ENCODE data around the gene ZGLP1.
A peak's percentile ranks its signal among the peaks of the same experiment; 100 is the strongest.
"Not testable (repeated sequence)": the region's sequence is repeated elsewhere in the genome, so short reads cannot be mapped to it uniquely, and the experiment has no call there.

ZGLP1 gene

GRCh38 chr19:10309423-10309822 is at the start of gene ZGLP1:
Gene ZGLP1, minus strand, starts transcription at chr19:10309815.
- H3K36me3 ChIP-seq (ENCODE audit: control insufficient read depth, insufficient read depth, low read length), result peaks cover 2% of the 10 kb centered on the region
- H3K27me3 ChIP-seq (ENCODE audit: control insufficient read depth, insufficient read depth, low read length), result no peaks in the 10 kb centered on the region
- no peak within 1 kb of the TSS for H3K27ac ChIP-seq (ENCODE audit: low read depth, low read length)
- H3K4me1 ChIP-seq (ENCODE audit: control insufficient read depth, insufficient read depth, low read length), result no peaks in the 10 kb centered on the region
- H3K4me3 ChIP-seq (ENCODE audit: low read length), result no peak within 1 kb of the TSS
- H3K9ac ChIP-seq (ENCODE audit: low read length), result no peak within 1 kb of the TSS

GRCh38 chr19:10356431-10356830 is 46.8 kb upstream of the ZGLP1 start:
- Histone ChIP-seq H3K27me3 (ENCODE audit: control insufficient read depth, insufficient read depth, low read length) (no peaks in the 10 kb centered on the region), H3K9ac (ENCODE audit: low read length) (no peak overlapping the region), H3K4me1 (ENCODE audit: control insufficient read depth, insufficient read depth, low read length) (no peaks in the 10 kb centered on the region), H3K27ac (ENCODE audit: low read depth, low read length) (no peak overlapping the region), H3K4me3 (ENCODE audit: low read length) (no peak overlapping the region), H3K36me3 (ENCODE audit: control insufficient read depth, insufficient read depth, low read length) (peaks cover 28% of the 10 kb centered on the region)

- Histone ChIP-seq H3K36me3 (ENCODE audit: control insufficient read depth, insufficient read depth, low read length) (peaks cover 23% of the 10 kb centered on the region), H3K4me3 (ENCODE audit: low read length) (no peak overlapping the region), H3K9ac (ENCODE audit: low read length) (no peak overlapping the region), H3K27me3 (ENCODE audit: control insufficient read depth, insufficient read depth, low read length) (no peaks in the 10 kb centered on the region), H3K4me1 (ENCODE audit: control insufficient read depth, insufficient read depth, low read length) (no peaks in the 10 kb centered on the region), H3K27ac (ENCODE audit: low read depth, low read length) (no peak overlapping the region)
Measured at GRCh38 chr19:10353793-10354391, 44.3 kb upstream of the ZGLP1 start.

GRCh38 chr19:10352764-10353671 is 43.4 kb upstream of the ZGLP1 start:
- Histone ChIP-seq H3K4me1 (ENCODE audit: control insufficient read depth, insufficient read depth, low read length) (no peaks in the 10 kb centered on the region), H3K4me3 (ENCODE audit: low read length) (no peak overlapping the region), H3K27me3 (ENCODE audit: control insufficient read depth, insufficient read depth, low read length) (no peaks in the 10 kb centered on the region), H3K9ac (ENCODE audit: low read length) (no peak overlapping the region), H3K27ac (ENCODE audit: low read depth, low read length) (no peak overlapping the region), H3K36me3 (ENCODE audit: control insufficient read depth, insufficient read depth, low read length) (peaks cover 23% of the 10 kb centered on the region)

- Histone ChIP-seq H3K9ac (ENCODE audit: low read length) (no peak overlapping the region), H3K4me1 (ENCODE audit: control insufficient read depth, insufficient read depth, low read length) (no peaks in the 10 kb centered on the region), H3K27ac (ENCODE audit: low read depth, low read length) (no peak overlapping the region), H3K36me3 (ENCODE audit: control insufficient read depth, insufficient read depth, low read length) (peaks cover 4% of the 10 kb centered on the region), H3K27me3 (ENCODE audit: control insufficient read depth, insufficient read depth, low read length) (no peaks in the 10 kb centered on the region), H3K4me3 (ENCODE audit: low read length) (no peak overlapping the region)
Measured at GRCh38 chr19:10346509-10346908, 36.9 kb upstream of the ZGLP1 start.

- Histone ChIP-seq H3K9ac (ENCODE audit: low read length) (no peak overlapping the region), H3K36me3 (ENCODE audit: control insufficient read depth, insufficient read depth, low read length) (no peaks in the 10 kb centered on the region), H3K27me3 (ENCODE audit: control insufficient read depth, insufficient read depth, low read length) (no peaks in the 10 kb centered on the region), H3K4me3 (ENCODE audit: low read length) (no peak overlapping the region), H3K4me1 (ENCODE audit: control insufficient read depth, insufficient read depth, low read length) (no peaks in the 10 kb centered on the region), H3K27ac (ENCODE audit: low read depth, low read length) (no peak overlapping the region)
Measured at GRCh38 chr19:10344780-10345179, 35.2 kb upstream of the ZGLP1 start.

- H3K27ac ChIP-seq (ENCODE audit: low read depth, low read length), result no peak overlapping the region
- H3K9ac ChIP-seq (ENCODE audit: low read length), result no peak overlapping the region
- no peaks in the 10 kb centered on the region for H3K36me3 ChIP-seq (ENCODE audit: control insufficient read depth, insufficient read depth, low read length)
- no peaks in the 10 kb centered on the region for H3K4me1 ChIP-seq (ENCODE audit: control insufficient read depth, insufficient read depth, low read length)
- no peak overlapping the region for H3K4me3 ChIP-seq (ENCODE audit: low read length)
- H3K27me3 ChIP-seq (ENCODE audit: control insufficient read depth, insufficient read depth, low read length), result no peaks in the 10 kb centered on the region
Measured at GRCh38 chr19:10343495-10343894, 33.9 kb upstream of the ZGLP1 start.

- H3K27me3 ChIP-seq (ENCODE audit: control insufficient read depth, insufficient read depth, low read length), result no peaks in the 10 kb centered on the region
- H3K36me3 ChIP-seq (ENCODE audit: control insufficient read depth, insufficient read depth, low read length), result no peaks in the 10 kb centered on the region
- H3K4me3 ChIP-seq (ENCODE audit: low read length), result no peak overlapping the region
- H3K9ac ChIP-seq (ENCODE audit: low read length), result no peak overlapping the region
- H3K4me1 ChIP-seq (ENCODE audit: control insufficient read depth, insufficient read depth, low read length), result no peaks in the 10 kb centered on the region
- no peak overlapping the region for H3K27ac ChIP-seq (ENCODE audit: low read depth, low read length)
Measured at GRCh38 chr19:10339977-10340376, 30.4 kb upstream of the ZGLP1 start.

- Histone ChIP-seq H3K36me3 (ENCODE audit: control insufficient read depth, insufficient read depth, low read length) (no peaks in the 10 kb centered on the region), H3K9ac (ENCODE audit: low read length) (no peak within 1 kb of the TSS), H3K27ac (ENCODE audit: low read depth, low read length) (no peak within 1 kb of the TSS), H3K4me1 (ENCODE audit: control insufficient read depth, insufficient read depth, low read length) (peaks cover 1% of the 10 kb centered on the region), H3K4me3 (ENCODE audit: low read length) (peak within 1 kb of the TSS; percentile 59), H3K27me3 (ENCODE audit: control insufficient read depth, insufficient read depth, low read length) (no peaks in the 10 kb centered on the region)
Measured at GRCh38 chr19:10339380-10339960, 29.9 kb upstream of the ZGLP1 start, which contains the start of gene ICAM3. Gene ICAM3, minus strand, starts transcription at chr19:10339624. Its CDS starts 10 bp downstream, at chr19:10339614.

GRCh38 chr19:10338940-10339339 is 29.3 kb upstream of the ZGLP1 start:
- peak overlapping the region; percentile 59 for H3K4me3 ChIP-seq (ENCODE audit: low read length)
- no peaks in the 10 kb centered on the region for H3K27me3 ChIP-seq (ENCODE audit: control insufficient read depth, insufficient read depth, low read length)
- peaks cover 6% of the 10 kb centered on the region for H3K4me1 ChIP-seq (ENCODE audit: control insufficient read depth, insufficient read depth, low read length)
- H3K9ac ChIP-seq (ENCODE audit: low read length), result no peak overlapping the region
- no peak overlapping the region for H3K27ac ChIP-seq (ENCODE audit: low read depth, low read length)
- no peaks in the 10 kb centered on the region for H3K36me3 ChIP-seq (ENCODE audit: control insufficient read depth, insufficient read depth, low read length)

GRCh38 chr19:10336725-10337124 is 27.1 kb upstream of the ZGLP1 start:
- not testable (repeated sequence) for H3K9ac ChIP-seq (ENCODE audit: low read length); H3K27ac ChIP-seq (ENCODE audit: low read depth, low read length)

GRCh38 chr19:10335352-10335985 is 25.9 kb upstream of the ZGLP1 start:
- Histone ChIP-seq H3K27me3 (ENCODE audit: control insufficient read depth, insufficient read depth, low read length) (no peaks in the 10 kb centered on the region), H3K27ac (ENCODE audit: low read depth, low read length) (peak overlapping the region; percentile 59), H3K4me1 (ENCODE audit: control insufficient read depth, insufficient read depth, low read length) (peaks cover 13% of the 10 kb centered on the region), H3K36me3 (ENCODE audit: control insufficient read depth, insufficient read depth, low read length) (no peaks in the 10 kb centered on the region), H3K4me3 (ENCODE audit: low read length) (peak overlapping the region; percentile 81), H3K9ac (ENCODE audit: low read length) (no peak overlapping the region)

More at GRCh38 chr19:10336725-10337124, 27.1 kb upstream of the ZGLP1 start:
- not testable (repeated sequence) for H3K4me3 ChIP-seq (ENCODE audit: low read length); H3K27me3 ChIP-seq (ENCODE audit: control insufficient read depth, insufficient read depth, low read length); H3K36me3 ChIP-seq (ENCODE audit: control insufficient read depth, insufficient read depth, low read length)
- H3K4me1 ChIP-seq (ENCODE audit: control insufficient read depth, insufficient read depth, low read length), result peaks cover 13% of the 10 kb centered on the region
